Keratinocyte (primary cell): ENCODE data around the gene PLXDC1. TPM values are rescaled to one million over a fixed set of nuclear protein-coding genes. Genes with fewer than 3 reads are reported as not detected.
A peak's percentile ranks its signal among the peaks of the same experiment; 100 is the strongest.

Experiments
- DNase-seq: peaks from one replicate; pipeline ENCODE4 v3.0.0-alpha.2; 2011; ENCODE audit warnings: low read depth, missing footprints, low spot score
- FAIRE-seq: peaks from 2 replicates; lab custom pipeline; 2011; peaks lifted over from hg19 to GRCh38; lab: Jason Lieb, UNC
- H2AFZ ChIP-seq: 2 replicates; pipeline ENCODE4 v1.6.0; 2012; ENCODE audit warnings: low read length, control low read depth, inconsistent platforms; ENCODE audit not compliant: control insufficient read depth
- H3K27ac ChIP-seq: 2 replicates; pipeline ENCODE4 v1.5.1; 2011; ENCODE audit warnings: low read length; ENCODE audit not compliant: control insufficient read depth, insufficient read depth
- H3K27me3 ChIP-seq: 3 replicates; pipeline ENCODE4 v1.6.0; 2011; ENCODE audit warnings: low read length; ENCODE audit not compliant: control insufficient read depth, insufficient read depth; ENCODE audit errors: extremely low read depth
- H3K36me3 ChIP-seq, 2 experiments: 2 replicates in 1 of 2; 3 replicates in 1 of 2; pipeline ENCODE4 v1.5.1; 2011; ENCODE audit warnings: low read length in 2 of 2, mild to moderate bottlenecking in 1 of 2; ENCODE audit not compliant: control insufficient read depth in 2 of 2, insufficient read depth in 2 of 2; ENCODE audit errors: extremely low read depth in 1 of 2
- H3K4me1 ChIP-seq: 3 replicates; pipeline ENCODE4 v1.5.1; 2011; ENCODE audit warnings: low read length; ENCODE audit not compliant: control insufficient read depth, insufficient read depth; ENCODE audit errors: extremely low read depth
- H3K4me2 ChIP-seq: 3 replicates; pipeline ENCODE4 v1.6.0; 2011; ENCODE audit warnings: low read depth, low read length; ENCODE audit not compliant: control insufficient read depth, insufficient read depth; ENCODE audit errors: extremely low read depth
- H3K4me3 ChIP-seq, 3 experiments: fragments of 200-600 bp in 1 of 3; sonication (generic) in 1 of 3; 2 replicates in 2 of 3; 3 replicates in 1 of 3; pipeline ENCODE4 v1.5.1; 2011 to 2016; ENCODE audit warnings: low read length in 3 of 3, mild to moderate bottlenecking in 3 of 3, control low read depth in 2 of 3, inconsistent platforms in 1 of 3, low read depth in 1 of 3, mixed read lengths in 1 of 3, mixed run types in 1 of 3, moderate library complexity in 1 of 3; ENCODE audit not compliant: control insufficient read depth in 2 of 3, insufficient read depth in 2 of 3; ENCODE audit errors: extremely low read depth in 1 of 3
- H3K79me2 ChIP-seq: 2 replicates; pipeline ENCODE4 v1.6.0; 2012; ENCODE audit warnings: low read length; ENCODE audit not compliant: control insufficient read depth, insufficient read depth
- H3K9ac ChIP-seq: 3 replicates; pipeline ENCODE4 v1.6.0; 2011; ENCODE audit warnings: low read length; ENCODE audit not compliant: control insufficient read depth, insufficient read depth; ENCODE audit errors: extremely low read depth
- H3K9me1 ChIP-seq: 3 replicates; pipeline ENCODE4 v1.6.0; 2011; ENCODE audit warnings: low read length; ENCODE audit not compliant: control insufficient read depth, insufficient read depth; ENCODE audit errors: extremely low read depth
- H3K9me3 ChIP-seq: 2 replicates; pipeline ENCODE4 v1.5.1; 2012; ENCODE audit warnings: low read depth, low read length; ENCODE audit not compliant: control insufficient read depth
- H4K20me1 ChIP-seq: 3 replicates; pipeline ENCODE4 v1.6.0; 2011; ENCODE audit warnings: low read length; ENCODE audit not compliant: control insufficient read depth, insufficient read depth; ENCODE audit errors: extremely low read depth
- CTCF ChIP-seq, 3 experiments: IDR thresholded peaks in 1 of 3; conservative IDR thresholded peaks in 1 of 3; optimal IDR thresholded peaks in 1 of 3; 2 replicates in 2 of 3; 3 replicates in 1 of 3; pipeline versions ENCODE3 to v1.5.1; 2011; ENCODE audit warnings: low read length in 3 of 3, mild to moderate bottlenecking in 3 of 3, moderate library complexity in 2 of 3, control low read depth in 1 of 3, inconsistent platforms in 1 of 3; ENCODE audit not compliant: insufficient read depth in 2 of 3; ENCODE audit errors: extremely low read depth in 1 of 3
- EZH2 ChIP-seq: IDR thresholded peaks from one replicate; pipeline ENCODE4 v1.6.1; 2012; ENCODE audit warnings: inconsistent platforms, mild to moderate bottlenecking, low read length, moderate library complexity
- dilution Hi-C: fragments of 300-500 bp; cut with MboI; formaldehyde crosslinking; loops from one replicate; pipeline ENCODE4 v1.7.0; 2020; ENCODE audit warnings: low sequenced_read_pairs; ENCODE audit not compliant: extremely low pct_ligation_motif_present
- polyA plus RNA-seq, 5 experiments: library from polyadenylated mRNA; depleted of rRNA in 3 of 5; stranded (reverse) in 3 of 5; stranded (forward) in 1 of 5; unstranded in 1 of 5; fragments of >200 nt; gene quantifications; 1 replicate in 1 of 5; 2 replicates in 3 of 5; 3 replicates in 1 of 5; pipeline versions ENCODE4 v1.2.1 to v1.2.3, GENCODE V29; 2011 to 2012; ENCODE audit warnings: missing spikeins in 2 of 5, low read depth in 1 of 5, low replicate concordance in 1 of 5

Gene PLXDC1
- polyA plus RNA-seq, 1 donor (not counting 4 experiments of a cell fraction or from before 2014, with no cell fraction given): 0.35 TPM

GRCh38 chr17:39138431-39139160 is 12.8 kb downstream of the PLXDC1 start:
- Histone ChIP-seq H3K4me3 (peak overlapping the region in 2 of 3 experiments; percentile 16 to 21), H3K9me1 (no peaks in the 10 kb centered on the region), H3K27me3 (no peaks in the 10 kb centered on the region), H3K4me1 (peaks cover 19% of the 10 kb centered on the region), H2AFZ (peak overlapping the region; percentile 59), H3K27ac (peak overlapping the region; percentile 52), H3K9me3 (no peaks in the 10 kb centered on the region), H4K20me1 (no peaks in the 10 kb centered on the region), H3K36me3 (no peaks in the 10 kb centered on the region), H3K9ac (peak overlapping the region; percentile 65), H3K4me2 (peak overlapping the region; percentile 68), H3K79me2 (no peaks in the 10 kb centered on the region)
- DNase-seq (peak; percentile 48), FAIRE-seq (peak; percentile 71)
- no peak for TF ChIP-seq CTCF (optimal IDR thresholded peaks at IDR 0.05 in 1 of 3, IDR thresholded peaks at IDR 0.05 in 1 of 3, conservative IDR thresholded peaks at IDR 0.05 in 1 of 3; ENCODE audit: extremely low read depth in 1 of 3, insufficient read depth in 2 of 3, low read length in 3 of 3)
- TF ChIP-seq EZH2: no peak
- dilution Hi-C loops: no loop called here

GRCh38 chr17:39134878-39135277 is 16.6 kb downstream of the PLXDC1 start:
- dilution Hi-C loops: no loop called here

More at GRCh38 chr17:39134878-39135277, 16.6 kb downstream of the PLXDC1 start:
- Histone ChIP-seq H3K4me3 (no peak overlapping the region), H3K27me3 (no peaks in the 10 kb centered on the region), H3K4me1 (peaks cover 17% of the 10 kb centered on the region), H3K36me3 (no peaks in the 10 kb centered on the region), H3K9me1 (no peaks in the 10 kb centered on the region), H3K27ac (no peak overlapping the region), H3K79me2 (no peaks in the 10 kb centered on the region), H3K9me3 (no peaks in the 10 kb centered on the region), H3K4me2 (no peak overlapping the region), H3K9ac (no peak overlapping the region), H4K20me1 (no peaks in the 10 kb centered on the region), H2AFZ (no peak overlapping the region)
- DNase-seq (no peak), FAIRE-seq (no peak)
- TF ChIP-seq CTCF (optimal IDR thresholded peaks at IDR 0.05 in 1 of 3, IDR thresholded peaks at IDR 0.05 in 1 of 3, conservative IDR thresholded peaks at IDR 0.05 in 1 of 3; ENCODE audit: extremely low read depth in 1 of 3, insufficient read depth in 2 of 3, low read length in 3 of 3) (no peak), EZH2 (no peak)
